ENCODE measurements around the gene CABP1. TPM values are rescaled to one million over a fixed set of nuclear protein-coding genes. Genes with fewer than 3 reads are reported as not detected.
A peak's percentile ranks its signal among the peaks of the same experiment; 100 is the strongest.
"Not testable (repeated sequence)": the region's sequence is repeated elsewhere in the genome, so short reads cannot be mapped to it uniquely, and the experiment has no call there.

The CABP1 gene
- total RNA-seq, 4 donors from 2014 or later: 0.54 to 3.3 (median 0.95) TPM; not detected in 1

GRCh38 chr12:120598674-120599463, 41.6 kb upstream of the CABP1 start:
- Histone ChIP-seq H3K27ac (peak overlapping the region in 2 of 4 donors; percentile 39 to 70), H3K4me1 (peaks cover 0 to 10% (median 0%) of the 10 kb centered on the region in 4 donors), H3K4me3 (no peak overlapping the region), H3K9me3 (no peaks in the 10 kb centered on the region), H3K27me3 (no peaks in the 10 kb centered on the region), H3K36me3 (no peaks in the 10 kb centered on the region)
- peak in 2 of 3 donors; percentile 60 to 73 for DNase-seq
- TF ChIP-seq POLR2A (IDR thresholded peaks at IDR 0.05) (no peak), CTCF (IDR thresholded peaks at IDR 0.05) (no peak)

GRCh38 chr12:120599672-120600552, 40.5 kb upstream of the CABP1 start:
- no peak for DNase-seq
- Histone ChIP-seq H3K4me3 (no peak overlapping the region), H3K4me1 (peaks cover 0 to 10% (median 0%) of the 10 kb centered on the region in 4 donors), H3K27me3 (no peaks in the 10 kb centered on the region), H3K36me3 (no peaks in the 10 kb centered on the region), H3K9me3 (no peaks in the 10 kb centered on the region), H3K27ac (peak overlapping the region in 1 of 4 donors; percentile 70)
- TF ChIP-seq POLR2A (IDR thresholded peaks at IDR 0.05) (no peak), CTCF (IDR thresholded peaks at IDR 0.05) (no peak)

- not testable (repeated sequence) for H3K27ac ChIP-seq, H3K27me3 ChIP-seq, H3K4me3 ChIP-seq, H3K9me3 ChIP-seq, H3K36me3 ChIP-seq, DNase-seq
- peaks cover 0 to 10% (median 0%) of the 10 kb centered on the region in 4 donors for H3K4me1 ChIP-seq
These were observed 38.0 kb upstream of the CABP1 start for GRCh38 chr12:120602416-120602815.

- no peak for DNase-seq
- TF ChIP-seq POLR2A (IDR thresholded peaks at IDR 0.05) (no peak), CTCF (IDR thresholded peaks at IDR 0.05) (no peak)
- H3K27ac ChIP-seq: no peak overlapping the region
- no peaks in the 10 kb centered on the region for H3K27me3 ChIP-seq
- H3K9me3 ChIP-seq: no peaks in the 10 kb centered on the region
- H3K4me3 ChIP-seq: no peak overlapping the region
- H3K4me1 ChIP-seq: no peaks in the 10 kb centered on the region
- H3K36me3 ChIP-seq: no peaks in the 10 kb centered on the region
These were observed 29.9 kb upstream of the CABP1 start for GRCh38 chr12:120610560-120610959.

GRCh38 chr12:120611534-120611933, 28.9 kb upstream of the CABP1 start:
- not testable (repeated sequence) for DNase-seq, H3K4me3 ChIP-seq, H3K4me1 ChIP-seq, H3K36me3 ChIP-seq, H3K27me3 ChIP-seq, H3K9me3 ChIP-seq, H3K27ac ChIP-seq

- Histone ChIP-seq H3K4me1 (peaks cover 0 to 2% (median 0%) of the 10 kb centered on the region in 4 donors), H3K27me3 (no peaks in the 10 kb centered on the region), H3K36me3 (no peaks in the 10 kb centered on the region), H3K4me3 (no peak overlapping the region), H3K9me3 (no peaks in the 10 kb centered on the region), H3K27ac (no peak overlapping the region)
- TF ChIP-seq POLR2A (IDR thresholded peaks at IDR 0.05) (no peak), CTCF (IDR thresholded peaks at IDR 0.05) (no peak)
- no peak for DNase-seq
These were observed 25.6 kb upstream of the CABP1 start for GRCh38 chr12:120614848-120615247.

- not testable (repeated sequence) for H3K27me3 ChIP-seq, H3K27ac ChIP-seq, H3K9me3 ChIP-seq, H3K36me3 ChIP-seq, H3K4me1 ChIP-seq, DNase-seq, H3K4me3 ChIP-seq
These were observed 23.2 kb upstream of the CABP1 start for GRCh38 chr12:120617193-120617592.

- not testable (repeated sequence) for H3K9me3 ChIP-seq, H3K27me3 ChIP-seq, H3K27ac ChIP-seq, H3K4me1 ChIP-seq, H3K36me3 ChIP-seq, H3K4me3 ChIP-seq, DNase-seq
These were observed 22.7 kb upstream of the CABP1 start for GRCh38 chr12:120617767-120618166.
